ENCODE measurements around the gene ADGRB3. TPM values are rescaled to one million over a fixed set of nuclear protein-coding genes. Genes with fewer than 3 reads are reported as not detected.

Gene ADGRB3
- total RNA-seq, 4 donors from 2014 or later: 1.6 to 2.6 (median 1.8) TPM

DNA sequence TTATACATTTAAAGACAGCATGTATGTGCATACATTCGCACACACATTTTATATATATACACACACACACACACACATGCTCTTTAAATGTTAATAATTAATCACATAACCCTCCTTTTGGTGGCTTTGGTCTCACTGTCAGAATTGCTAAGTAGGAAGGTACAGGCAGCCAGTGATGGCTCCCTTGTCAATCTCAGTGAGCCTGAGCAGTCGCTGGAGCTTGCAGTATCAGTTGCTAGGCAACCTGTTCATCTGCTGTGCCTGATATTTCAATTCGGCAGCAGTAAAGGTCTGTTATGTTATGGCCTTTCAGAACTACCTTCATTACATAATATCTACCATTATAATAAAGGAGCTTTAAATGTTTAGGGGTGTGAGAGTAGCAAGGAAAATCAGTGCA, 787.4 kb downstream of the ADGRB3 start:
- TF ChIP-seq, protein P1, sequence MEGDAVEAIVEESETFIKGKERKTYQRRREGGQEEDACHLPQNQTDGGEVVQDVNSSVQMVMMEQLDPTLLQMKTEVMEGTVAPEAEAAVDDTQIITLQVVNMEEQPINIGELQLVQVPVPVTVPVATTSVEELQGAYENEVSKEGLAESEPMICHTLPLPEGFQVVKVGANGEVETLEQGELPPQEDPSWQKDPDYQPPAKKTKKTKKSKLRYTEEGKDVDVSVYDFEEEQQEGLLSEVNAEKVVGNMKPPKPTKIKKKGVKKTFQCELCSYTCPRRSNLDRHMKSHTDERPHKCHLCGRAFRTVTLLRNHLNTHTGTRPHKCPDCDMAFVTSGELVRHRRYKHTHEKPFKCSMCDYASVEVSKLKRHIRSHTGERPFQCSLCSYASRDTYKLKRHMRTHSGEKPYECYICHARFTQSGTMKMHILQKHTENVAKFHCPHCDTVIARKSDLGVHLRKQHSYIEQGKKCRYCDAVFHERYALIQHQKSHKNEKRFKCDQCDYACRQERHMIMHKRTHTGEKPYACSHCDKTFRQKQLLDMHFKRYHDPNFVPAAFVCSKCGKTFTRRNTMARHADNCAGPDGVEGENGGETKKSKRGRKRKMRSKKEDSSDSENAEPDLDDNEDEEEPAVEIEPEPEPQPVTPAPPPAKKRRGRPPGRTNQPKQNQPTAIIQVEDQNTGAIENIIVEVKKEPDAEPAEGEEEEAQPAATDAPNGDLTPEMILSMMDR (IDR thresholded peaks at IDR 0.05; ENCODE audit: low read depth): no peak

DNA sequence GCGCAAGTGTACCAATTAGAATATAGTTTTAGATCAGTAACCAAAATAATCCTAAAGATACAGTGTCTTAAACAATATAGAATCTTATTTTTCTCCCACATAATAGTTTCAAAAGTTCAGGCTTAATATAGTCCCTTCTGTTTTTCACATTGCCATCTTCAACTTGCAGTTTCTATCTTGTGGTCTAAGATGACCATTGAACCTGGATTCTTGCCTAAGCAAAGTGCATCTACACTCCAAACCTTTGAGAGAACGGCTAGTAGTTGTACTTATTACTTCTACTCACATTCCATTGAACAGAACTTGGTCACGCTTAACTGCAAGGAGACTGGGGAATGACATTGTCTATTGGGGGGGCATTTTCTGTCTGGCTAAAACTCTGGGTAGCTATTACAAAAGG, 788.7 kb downstream of the ADGRB3 start:
- TF ChIP-seq, protein P1 (IDR thresholded peaks at IDR 0.05; ENCODE audit: low read depth): no peak

DNA sequence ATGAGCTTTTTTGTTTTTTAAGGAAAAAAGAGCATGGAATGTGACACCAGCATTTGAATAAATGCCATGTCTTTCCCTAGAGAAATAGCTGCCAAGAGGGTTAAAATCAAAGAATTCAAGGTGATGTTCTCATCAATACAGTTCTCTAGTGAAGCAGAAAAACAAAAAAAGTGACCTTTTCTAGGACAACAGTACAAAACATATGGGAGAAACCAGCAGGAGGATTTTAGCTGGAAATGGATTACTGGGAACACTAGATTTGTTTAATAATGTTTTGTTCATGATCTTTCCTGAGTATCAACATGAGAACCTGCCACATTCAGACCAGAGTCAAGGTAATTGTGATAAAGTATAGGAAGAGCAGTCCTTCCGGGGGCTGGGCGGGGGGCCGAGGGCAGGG, 789.5 kb downstream of the ADGRB3 start:
- TF ChIP-seq, protein P1 (IDR thresholded peaks at IDR 0.05; ENCODE audit: low read depth): no peak

DNA sequence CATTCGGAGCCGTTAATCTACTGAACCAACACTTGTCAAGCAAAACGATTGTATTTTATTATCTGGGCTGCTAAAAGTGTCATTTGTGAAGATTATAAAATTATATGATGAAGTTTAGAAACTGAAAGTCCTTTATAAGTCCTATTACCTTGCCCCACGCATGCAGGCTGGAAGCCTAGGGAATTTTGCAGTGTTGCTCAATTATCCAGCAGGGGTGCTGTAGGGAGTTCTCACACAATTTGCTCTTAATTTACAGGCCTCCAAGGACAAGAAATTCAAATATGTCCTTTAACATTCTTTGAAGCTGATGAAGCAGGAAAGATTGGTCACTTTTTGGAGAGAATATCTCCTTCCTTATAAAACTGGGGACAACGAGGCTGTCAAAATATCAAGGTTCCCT, 792.8 kb downstream of the ADGRB3 start:
- TF ChIP-seq, protein P1 (IDR thresholded peaks at IDR 0.05; ENCODE audit: low read depth): no peak

DNA sequence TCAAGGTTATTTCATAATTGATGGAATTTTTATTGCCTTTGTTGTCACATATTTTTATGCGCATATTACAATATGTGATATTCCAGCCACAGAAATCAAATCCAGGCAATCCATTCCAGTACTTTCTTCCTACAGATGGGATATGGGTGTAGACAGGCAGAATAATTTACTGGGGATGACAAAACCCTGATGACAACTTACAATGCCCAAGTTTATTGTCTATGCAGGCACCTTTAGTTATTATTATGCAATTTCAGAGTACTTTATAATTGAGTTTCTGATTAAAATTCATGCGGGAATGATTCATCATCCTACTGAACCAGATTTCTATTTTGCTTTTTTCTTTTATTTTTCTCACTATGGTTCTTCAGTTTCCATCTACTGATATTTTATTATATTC, 803.0 kb downstream of the ADGRB3 start:
- TF ChIP-seq, protein P1 (IDR thresholded peaks at IDR 0.05; ENCODE audit: low read depth): no peak

Small RNA genes lying within 50 kb of the gene (small RNA-seq; reads per million reads assigned to genes)
- gene AL606923.1: not detected

Measured in subcutaneous adipose tissue (tissue), 4 donors.